H9 (cell line): Measurements from ENCODE around the gene G2E3. TPM values are rescaled to one million over a fixed set of nuclear protein-coding genes. Genes with fewer than 3 reads are reported as not detected.

ENCODE experiments used
- DNase-seq: peaks from one replicate; pipeline ENCODE4 v3.0.0-alpha.2; 2017
- H2AFZ ChIP-seq: one replicate; pipeline ENCODE4 v1.6.1; 2013; ENCODE audit warnings: mild to moderate bottlenecking, low read length, control low read depth, moderate library complexity
- H2AK5ac ChIP-seq: 2 replicates; pipeline ENCODE4 v1.6.1; 2013; ENCODE audit warnings: low read length, control low read depth, mixed read lengths; ENCODE audit not compliant: insufficient read length
- H2BK120ac ChIP-seq: one replicate; pipeline ENCODE4 v1.6.1; 2013; ENCODE audit warnings: low read depth, mild to moderate bottlenecking, low read length, control low read depth, inconsistent platforms; ENCODE audit not compliant: poor library complexity, severe bottlenecking
- H2BK12ac ChIP-seq: 2 replicates; pipeline ENCODE4 v1.6.1; 2013; ENCODE audit warnings: low read length, control low read depth, mixed read lengths, low read depth; ENCODE audit not compliant: insufficient read length
- H2BK15ac ChIP-seq: 2 replicates; pipeline ENCODE4 v1.6.1; 2013; ENCODE audit warnings: low read depth, low read length, control low read depth
- H2BK20ac ChIP-seq: one replicate; pipeline ENCODE4 v1.6.1; 2013; ENCODE audit warnings: low read depth, mild to moderate bottlenecking, low read length, control low read depth, inconsistent platforms; ENCODE audit not compliant: poor library complexity, severe bottlenecking
- H2BK5ac ChIP-seq: 2 replicates; pipeline ENCODE4 v1.6.1; 2013; ENCODE audit warnings: low read length, control low read depth, mixed read lengths; ENCODE audit not compliant: insufficient read length
- H3K14ac ChIP-seq: 2 replicates; pipeline ENCODE4 v1.6.1; 2013; ENCODE audit warnings: low read length, control low read depth; ENCODE audit not compliant: insufficient read depth
- H3K18ac ChIP-seq: 2 replicates; pipeline ENCODE4 v1.6.1; 2013; ENCODE audit warnings: low read depth, mild to moderate bottlenecking, mixed read lengths, low read length, control low read depth; ENCODE audit not compliant: insufficient read length
- H3K23ac ChIP-seq: 2 replicates; pipeline ENCODE4 v1.6.1; 2013; ENCODE audit warnings: low read length, control low read depth, mixed read lengths, low read depth; ENCODE audit not compliant: insufficient read length
- H3K23me2 ChIP-seq: 2 replicates; pipeline ENCODE4 v1.6.1; 2013; ENCODE audit warnings: low read depth, mild to moderate bottlenecking, mixed read lengths, low read length, control low read depth; ENCODE audit not compliant: insufficient read length, poor library complexity, severe bottlenecking
- H3K27ac ChIP-seq: 2 replicates; pipeline ENCODE4 v1.5.1; 2013; ENCODE audit warnings: low read length, control low read depth, mixed read lengths, low read depth; ENCODE audit not compliant: insufficient read length
- H3K27me3 ChIP-seq: 2 replicates; pipeline ENCODE4 v1.6.1; 2013; ENCODE audit warnings: low read length, control low read depth, inconsistent platforms; ENCODE audit not compliant: insufficient read depth
- H3K4ac ChIP-seq: 2 replicates; pipeline ENCODE4 v1.6.1; 2013; ENCODE audit warnings: low read depth, mild to moderate bottlenecking, control low read depth, inconsistent platforms, low read length, moderate library complexity
- H3K4me1 ChIP-seq: 2 replicates; pipeline ENCODE4 v1.6.1; 2013; ENCODE audit warnings: low read length, control low read depth, inconsistent platforms; ENCODE audit not compliant: insufficient read depth
- H3K4me2 ChIP-seq: 2 replicates; pipeline ENCODE4 v1.6.1; 2013; ENCODE audit warnings: low read length, control low read depth, mixed read lengths; ENCODE audit not compliant: insufficient read length, insufficient read depth
- H3K56ac ChIP-seq: 2 replicates; pipeline ENCODE4 v1.6.1; 2013; ENCODE audit warnings: low read depth, mild to moderate bottlenecking, mixed read lengths, low read length, control low read depth; ENCODE audit not compliant: insufficient read length
- H3K79me1 ChIP-seq: 2 replicates; pipeline ENCODE4 v1.6.1; 2013; ENCODE audit warnings: low read depth, mild to moderate bottlenecking, moderate library complexity, low read length, control low read depth, inconsistent platforms; ENCODE audit not compliant: insufficient read depth, poor library complexity, severe bottlenecking
- H3K79me2 ChIP-seq: 2 replicates; pipeline ENCODE4 v1.6.1; 2013; ENCODE audit warnings: low read length, control low read depth, inconsistent platforms; ENCODE audit not compliant: insufficient read depth
- H3K9ac ChIP-seq: 2 replicates; pipeline ENCODE4 v1.6.1; 2013; ENCODE audit warnings: low read length, control low read depth, mixed read lengths; ENCODE audit not compliant: insufficient read length; ENCODE audit errors: extremely low read depth
- H3K9me3 ChIP-seq: one replicate; pipeline ENCODE4 v1.6.1; 2013; ENCODE audit warnings: low read depth, low read length, inconsistent platforms; ENCODE audit not compliant: control insufficient read depth
- H3T11ph ChIP-seq: one replicate; pipeline ENCODE4 v1.6.1; 2013; ENCODE audit warnings: mild to moderate bottlenecking, low read length, control low read depth, inconsistent platforms
- H4K20me1 ChIP-seq: one replicate; pipeline ENCODE4 v1.6.1; 2013; ENCODE audit not compliant: control insufficient read depth, insufficient read length, insufficient read depth
- H4K5ac ChIP-seq: 2 replicates; pipeline ENCODE4 v1.6.1; 2013; ENCODE audit warnings: low read depth, mild to moderate bottlenecking, mixed read lengths, low read length, control low read depth; ENCODE audit not compliant: insufficient read length
- H4K8ac ChIP-seq: replicated peaks from 2 replicates; pipeline ENCODE4 v1.6.1; 2013; ENCODE audit warnings: low read length, control low read depth, mixed read lengths, low read depth; ENCODE audit not compliant: insufficient read length
- H4K91ac ChIP-seq: 2 replicates; pipeline ENCODE4 v1.6.1; 2013; ENCODE audit warnings: low read depth, mild to moderate bottlenecking, moderate library complexity, mixed read lengths, low read length, control low read depth; ENCODE audit not compliant: insufficient read length
- H3K27ac Mint-ChIP-seq, 3 experiments: 2 replicates in 2 of 3; 3 replicates in 1 of 3; pipeline ENCODE4 v1.8.0; 2020 to 2021; ENCODE audit warnings: mixed read lengths in 3 of 3, mild to moderate bottlenecking in 1 of 3, moderate library complexity in 1 of 3
- H3K27me3 Mint-ChIP-seq: 2 replicates; pipeline ENCODE4 v1.8.0; 2021; ENCODE audit warnings: low read depth, mild to moderate bottlenecking, moderate library complexity, mixed read lengths
- H3K36me3 Mint-ChIP-seq, 3 experiments: 2 replicates in 2 of 3; 3 replicates in 1 of 3; pipeline ENCODE4 v1.8.0; 2020 to 2021; ENCODE audit warnings: low read depth in 3 of 3, mixed read lengths in 3 of 3; ENCODE audit not compliant: insufficient read depth in 1 of 3
- H3K4me1 Mint-ChIP-seq, 2 experiments: 2 replicates each; pipeline ENCODE4 v1.8.0; 2020; ENCODE audit warnings: mixed read lengths in 2 of 2
- H3K4me3 Mint-ChIP-seq, 2 experiments: 2 replicates in 1 of 2; 3 replicates in 1 of 2; pipeline ENCODE4 v1.8.0; 2020 to 2021; ENCODE audit warnings: mild to moderate bottlenecking in 2 of 2, mixed read lengths in 2 of 2, moderate library complexity in 1 of 2
- H3K9me3 Mint-ChIP-seq, 2 experiments: 2 replicates in 1 of 2; 3 replicates in 1 of 2; pipeline ENCODE4 v1.8.0; 2020; ENCODE audit warnings: mild to moderate bottlenecking in 2 of 2, mixed read lengths in 2 of 2, moderate library complexity in 1 of 2
- total RNA-seq: library from RNA; stranded (reverse); gene quantifications from 2 replicates; pipeline ENCODE4 v1.2.1, GENCODE V29; 2021
- TF ChIP-seq, protein P1 (sequence below): fragments of 200-600 bp; sonication (generic); conservative IDR thresholded peaks from 3 replicates; pipeline ENCODE4 v1.8.0; 2021; ENCODE audit warnings: antibody characterized with exemption, mild to moderate bottlenecking

Gene G2E3
- total RNA-seq, 1 experiment from 2014 or later: 49.2 TPM

DNA sequence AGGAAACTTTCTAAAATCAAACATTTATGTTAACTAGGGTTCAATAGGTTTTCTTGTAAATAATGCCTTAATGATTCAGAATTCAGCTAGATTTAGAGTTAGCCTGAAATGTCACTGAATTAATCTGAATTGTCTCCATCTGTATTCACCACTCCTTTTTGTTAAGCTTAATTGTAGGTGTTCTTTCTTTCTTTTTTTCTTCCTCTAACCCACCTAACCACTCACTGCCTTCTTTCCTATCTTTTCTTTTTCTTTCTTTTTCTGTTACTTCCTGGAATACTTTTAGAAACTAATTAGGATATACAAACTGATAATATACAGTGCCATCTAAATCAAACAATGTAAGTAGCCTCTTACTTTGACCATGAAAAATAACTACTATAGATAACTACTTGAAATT, 29.9 kb downstream of the G2E3 start:
- Histone ChIP-seq H3K79me1 (peaks cover 6% of the 10 kb centered on the region), H2BK5ac (no peak overlapping the region), H3K27me3 (no peaks in the 10 kb centered on the region), H3K9ac (no peak overlapping the region), H3K56ac (no peak overlapping the region), H3K23ac (no peak overlapping the region), H3K9me3 (no peaks in the 10 kb centered on the region), H4K91ac (no peak overlapping the region), H3K4me1 (no peaks in the 10 kb centered on the region), H2BK12ac (no peak overlapping the region), H3K14ac (no peak overlapping the region), H4K5ac (no peak overlapping the region), H3K4ac (no peak overlapping the region), H3K27ac (no peak overlapping the region), H3K4me2 (no peak overlapping the region), H4K8ac (no peak overlapping the region), H3K79me2 (peaks cover 7% of the 10 kb centered on the region; the same call in 1 of the 2 replicates), H2BK20ac (no peak overlapping the region), H2AK5ac (no peak overlapping the region), H3T11ph (no peak overlapping the region), H2BK120ac (no peak overlapping the region), H3K23me2 (no peaks in the 10 kb centered on the region), H3K18ac (no peak overlapping the region), H2BK15ac (no peak overlapping the region), H4K20me1 (no peaks in the 10 kb centered on the region), H2AFZ (no peak overlapping the region)
- Mint-ChIP-seq H3K27me3 (no peaks in the 10 kb centered on the region), H3K9me3 (peaks cover 13 to 17% of the 10 kb centered on the region in 2 experiments), H3K4me1 (no peaks in the 10 kb centered on the region), H3K36me3 (peaks cover 28 to 75% (median 60%) of the 10 kb centered on the region in 3 experiments), H3K4me3 (no peak overlapping the region), H3K27ac (peak overlapping the region in 1 of 3 experiments; percentile 41; a peak in 1 of 7 replicates)
- TF ChIP-seq, protein P1, sequence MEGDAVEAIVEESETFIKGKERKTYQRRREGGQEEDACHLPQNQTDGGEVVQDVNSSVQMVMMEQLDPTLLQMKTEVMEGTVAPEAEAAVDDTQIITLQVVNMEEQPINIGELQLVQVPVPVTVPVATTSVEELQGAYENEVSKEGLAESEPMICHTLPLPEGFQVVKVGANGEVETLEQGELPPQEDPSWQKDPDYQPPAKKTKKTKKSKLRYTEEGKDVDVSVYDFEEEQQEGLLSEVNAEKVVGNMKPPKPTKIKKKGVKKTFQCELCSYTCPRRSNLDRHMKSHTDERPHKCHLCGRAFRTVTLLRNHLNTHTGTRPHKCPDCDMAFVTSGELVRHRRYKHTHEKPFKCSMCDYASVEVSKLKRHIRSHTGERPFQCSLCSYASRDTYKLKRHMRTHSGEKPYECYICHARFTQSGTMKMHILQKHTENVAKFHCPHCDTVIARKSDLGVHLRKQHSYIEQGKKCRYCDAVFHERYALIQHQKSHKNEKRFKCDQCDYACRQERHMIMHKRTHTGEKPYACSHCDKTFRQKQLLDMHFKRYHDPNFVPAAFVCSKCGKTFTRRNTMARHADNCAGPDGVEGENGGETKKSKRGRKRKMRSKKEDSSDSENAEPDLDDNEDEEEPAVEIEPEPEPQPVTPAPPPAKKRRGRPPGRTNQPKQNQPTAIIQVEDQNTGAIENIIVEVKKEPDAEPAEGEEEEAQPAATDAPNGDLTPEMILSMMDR: no peak
- DNase-seq: no peak
